Measurements from ENCODE around the gene KLF11. TPM values are rescaled to one million over a fixed set of nuclear protein-coding genes. Genes with fewer than 3 reads are reported as not detected.

Gene KLF11
- total RNA-seq, 3 donors from 2014 or later (not counting 1 experiment from before 2014, with no cell fraction given): 47.3 to 85.8 (median 49.3) TPM

GRCh38 chr2:9997936-9998335 is 45.4 kb upstream of the KLF11 start:
- 69% methylated on average over 6 of the region's 7 CpGs for WGBS (ENCODE audit: insufficient coverage)
- Histone ChIP-seq H3K27me3 (ENCODE audit: control insufficient read depth, insufficient read depth, low read length) (no peaks in the 10 kb centered on the region), H3K4me1 (ENCODE audit: control insufficient read depth, insufficient read depth, low read length) (no peaks in the 10 kb centered on the region), H3K4me3 (ENCODE audit: low read length) (no peak overlapping the region), H3K9me3 (ENCODE audit: control insufficient read depth, insufficient read depth, low read length) (no peaks in the 10 kb centered on the region), H3K27ac (ENCODE audit: low read length) (no peak overlapping the region), H3K36me3 (ENCODE audit: control insufficient read depth, insufficient read depth, low read length) (no peaks in the 10 kb centered on the region)
- Mint-ChIP-seq H3K27me3 (ENCODE audit: low read depth in 2 of 2) (peaks cover 0 to 3% of the 10 kb centered on the region in 2 donors), H3K27ac (no peak overlapping the region), H3K36me3 (no peaks in the 10 kb centered on the region), H3K4me3 (no peak overlapping the region), H3K9me3 (no peaks in the 10 kb centered on the region), H3K4me1 (no peaks in the 10 kb centered on the region)
- TF ChIP-seq CTCF (IDR thresholded peaks at IDR 0.05): no peak
- intact Hi-C loops (cut with micrococcal nuclease): no loop called here
- ATAC-seq (no peak), DNase-seq (no peak)

- DNase-seq: no peak
- WGBS (ENCODE audit: insufficient coverage): 97% methylated on average over 19 of the region's 20 CpGs
- H3K4me1 ChIP-seq (ENCODE audit: control insufficient read depth, insufficient read depth, low read length): no peaks in the 10 kb centered on the region
- no peaks in the 10 kb centered on the region for H3K9me3 Mint-ChIP-seq
- H3K27ac Mint-ChIP-seq: no peak overlapping the region
- no peaks in the 10 kb centered on the region for H3K9me3 ChIP-seq (ENCODE audit: control insufficient read depth, insufficient read depth, low read length)
- H3K36me3 ChIP-seq (ENCODE audit: control insufficient read depth, insufficient read depth, low read length): no peaks in the 10 kb centered on the region
- no peaks in the 10 kb centered on the region for H3K27me3 ChIP-seq (ENCODE audit: control insufficient read depth, insufficient read depth, low read length)
- ATAC-seq: no peak
- no peak overlapping the region for H3K27ac ChIP-seq (ENCODE audit: low read length)
- H3K4me3 Mint-ChIP-seq: no peak overlapping the region
- peaks cover 0 to 3% of the 10 kb centered on the region in 2 donors for H3K27me3 Mint-ChIP-seq (ENCODE audit: low read depth in 2 of 2)
- H3K4me3 ChIP-seq (ENCODE audit: low read length): no peak overlapping the region
- H3K4me1 Mint-ChIP-seq: no peaks in the 10 kb centered on the region
- intact Hi-C loops (cut with micrococcal nuclease): no loop called here
- H3K36me3 Mint-ChIP-seq: no peaks in the 10 kb centered on the region
- no peak for TF ChIP-seq CTCF (IDR thresholded peaks at IDR 0.05)
Observed at GRCh38 chr2:9998916-9999654, 44.3 kb upstream of the KLF11 start.

- 100% methylated on average over 1 of the region's 1 CpG for whole genome bisulfite sequencing (ENCODE audit: insufficient coverage)
Observed at GRCh38 chr2:9999693-10000092, 43.7 kb upstream of the KLF11 start.

More at GRCh38 chr2:9999693-10000092, 43.7 kb upstream of the KLF11 start:
- Mint-ChIP-seq H3K27ac (no peak overlapping the region), H3K27me3 (ENCODE audit: low read depth in 2 of 2) (peaks cover 0 to 3% of the 10 kb centered on the region in 2 donors), H3K4me3 (no peak overlapping the region), H3K9me3 (no peaks in the 10 kb centered on the region), H3K4me1 (no peaks in the 10 kb centered on the region), H3K36me3 (no peaks in the 10 kb centered on the region)
- ATAC-seq: no peak
- TF ChIP-seq CTCF (IDR thresholded peaks at IDR 0.05): no peak
- Histone ChIP-seq H3K27ac (ENCODE audit: low read length) (no peak overlapping the region), H3K9me3 (ENCODE audit: control insufficient read depth, insufficient read depth, low read length) (no peaks in the 10 kb centered on the region), H3K4me1 (ENCODE audit: control insufficient read depth, insufficient read depth, low read length) (no peaks in the 10 kb centered on the region), H3K36me3 (ENCODE audit: control insufficient read depth, insufficient read depth, low read length) (no peaks in the 10 kb centered on the region), H3K4me3 (ENCODE audit: low read length) (no peak overlapping the region), H3K27me3 (ENCODE audit: control insufficient read depth, insufficient read depth, low read length) (no peaks in the 10 kb centered on the region)
- intact Hi-C loops (cut with micrococcal nuclease): no loop called here
- no peak for DNase-seq
